HCT116 (cell line): Measurements from ENCODE around the gene ESRRG. TPM values are rescaled to one million over a fixed set of nuclear protein-coding genes. Genes with fewer than 3 reads are reported as not detected.

ENCODE experiments used
- ATAC-seq: fragments of 200-7000 bp; cut with Tn5 transposase; 2 replicates; pipeline ENCODE4 v1.9.1; 2020; ENCODE audit warnings: mild to moderate bottlenecking, moderate library complexity
- BruUV-seq: library from RNA; stranded (reverse); fragments of 400-500 nt; replicated peaks from 2 replicates; lab custom pipeline; 2021; lab: Mats Ljungman, UMichigan
- CTCF ChIA-PET: fragments of 300-600 bp; sonication (Branson Sonifier 250); formaldehyde crosslinking; loops from one replicate; lab custom pipeline; 2021; ENCODE audit warnings: antibody characterized with exemption; lab: Charles Lee
- POLR2A ChIA-PET: fragments of 300-600, 350-600 bp; sonication (Branson Sonifier 250); formaldehyde crosslinking; loops from one replicate; lab custom pipeline; 2021; ENCODE audit warnings: antibody characterized with exemption; lab: Charles Lee
- RAD21 ChIA-PET, 2 experiments: fragments of 300-600 bp; sonication (Branson Sonifier 250); formaldehyde crosslinking; loops; one replicate each; lab custom pipeline; 2023; ENCODE audit warnings: low total read pairs in 2 of 2; ENCODE audit not compliant: uncharacterized antibody in 2 of 2, unreplicated experiment in 2 of 2, low non-redundant PET in 1 of 2; lab: Charles Lee
- DNase-seq: peaks from one replicate; pipeline ENCODE4 v3.0.0-alpha.2; 2010; ENCODE audit warnings: low read depth, low spot score
- H2AFZ ChIP-seq: fragments of 200-600 bp; shearing (Covaris generic), sonication (generic); 2 replicates; pipeline ENCODE4 v1.6.1; 2017; ENCODE audit warnings: low read depth, mixed run types, mixed read lengths, antibody characterized with exemption, low read length; ENCODE audit not compliant: poor library complexity, severe bottlenecking
- H3K27ac ChIP-seq: 2 replicates; pipeline ENCODE4 v1.5.1; 2012; ENCODE audit warnings: low read depth, low read length
- H3K27me3 ChIP-seq: fragments of 200-600 bp; sonication (generic); 2 replicates; pipeline ENCODE4 v1.6.1; 2016; ENCODE audit warnings: mixed run types, low read length, mixed read lengths; ENCODE audit not compliant: insufficient read depth
- H3K36me3 ChIP-seq, 2 experiments: fragments of 200-500 bp in 1 of 2; fragments of 200-600 bp in 1 of 2; sonication (Bioruptor generic) in 1 of 2; sonication (generic) in 1 of 2; 2 replicates each; pipeline versions ENCODE4 v1.5.1 to v1.6.1; 2014 to 2016; ENCODE audit warnings: low read length in 2 of 2, inconsistent platforms in 1 of 2, mixed read lengths in 1 of 2, mixed run types in 1 of 2; ENCODE audit not compliant: insufficient read depth in 2 of 2, control insufficient read depth in 1 of 2
- H3K4me1 ChIP-seq, 2 experiments: fragments of 200-600 bp in 1 of 2; sonication (generic) in 1 of 2; 2 replicates each; pipeline versions ENCODE4 v1.5.1 to v1.6.1; 2012 to 2017; ENCODE audit warnings: low read length in 2 of 2, inconsistent platforms in 1 of 2, mild to moderate bottlenecking in 1 of 2, mixed read lengths in 1 of 2, mixed run types in 1 of 2, moderate library complexity in 1 of 2; ENCODE audit not compliant: insufficient read depth in 2 of 2, control insufficient read depth in 1 of 2
- H3K4me2 ChIP-seq: fragments of 200-600 bp; sonication (generic); 2 replicates; pipeline ENCODE4 v1.6.1; 2017; ENCODE audit warnings: mixed run types, low read length, mixed read lengths
- H3K4me3 ChIP-seq, 2 experiments: fragments of 200-600 bp in 1 of 2; sonication (generic) in 1 of 2; replicated peaks in 1 of 2; 2 replicates each; pipeline ENCODE4 v1.5.1; 2011 to 2016; ENCODE audit warnings: low read length in 2 of 2, control low read depth in 1 of 2, low read depth in 1 of 2, mild to moderate bottlenecking in 1 of 2, mixed read lengths in 1 of 2, mixed run types in 1 of 2
- H3K79me2 ChIP-seq: fragments of 200-600 bp; sonication (generic); 2 replicates; pipeline ENCODE4 v1.6.1; 2017; ENCODE audit warnings: mild to moderate bottlenecking, mixed run types, low read length, moderate library complexity, mixed read lengths; ENCODE audit not compliant: insufficient read depth
- H3K9ac ChIP-seq: fragments of 200-600 bp; sonication (generic); 2 replicates; pipeline ENCODE4 v1.6.1; 2016; ENCODE audit warnings: low read length, mixed read lengths
- H3K9me2 ChIP-seq: fragments of 200-600 bp; sonication (generic), shearing (Covaris generic); 2 replicates; pipeline ENCODE4 v1.6.1; 2017; ENCODE audit warnings: mixed run types, mild to moderate bottlenecking, moderate library complexity; ENCODE audit not compliant: insufficient read depth
- H3K9me3 ChIP-seq, 2 experiments: fragments of 200-500 bp in 1 of 2; fragments of 200-600 bp in 1 of 2; sonication (Bioruptor generic) in 1 of 2; sonication (generic) in 1 of 2; 2 replicates each; pipeline ENCODE4 v1.6.1; 2014 to 2017; ENCODE audit warnings: low read length in 2 of 2, mixed read lengths in 2 of 2, inconsistent platforms in 1 of 2, low read depth in 1 of 2, mild to moderate bottlenecking in 1 of 2, mixed run types in 1 of 2, moderate library complexity in 1 of 2; ENCODE audit not compliant: control insufficient read depth in 1 of 2, insufficient read depth in 1 of 2
- H4K20me1 ChIP-seq: fragments of 200-600 bp; sonication (generic), shearing (Covaris generic); 2 replicates; pipeline ENCODE4 v1.6.1; 2017; ENCODE audit warnings: mixed run types, mild to moderate bottlenecking, moderate library complexity; ENCODE audit not compliant: insufficient read depth
- CEBPB ChIP-seq: IDR thresholded peaks from 2 replicates; pipeline ENCODE4 v1.6.1; 2012; ENCODE audit warnings: low read depth
- EZH2 ChIP-seq: fragments of 200-600 bp; sonication (generic); IDR thresholded peaks from 2 replicates; pipeline ENCODE4 v1.6.1; 2017; ENCODE audit warnings: antibody characterized with exemption, mixed run types
- SIN3A ChIP-seq: IDR thresholded peaks from 2 replicates; pipeline ENCODE4 v1.6.1; 2012; ENCODE audit warnings: low read depth
- SP1 ChIP-seq: IDR thresholded peaks from 2 replicates; pipeline ENCODE4 v1.6.1; 2012; ENCODE audit warnings: low read depth
- SRF ChIP-seq: IDR thresholded peaks from 2 replicates; pipeline ENCODE4 v1.6.1; 2012; ENCODE audit warnings: low read depth
- intact Hi-C: fragments of 100-400 bp; cut with micrococcal nuclease; formaldehyde crosslinking; loops from 2 replicates; pipeline ENCODE4 v1.10.0; 2022
- total RNA-seq: library from RNA; stranded (reverse); gene quantifications from one replicate; pipeline ENCODE4 v1.2.1, GENCODE V29; 2021; ENCODE audit not compliant: unreplicated experiment

The ESRRG gene
- total RNA-seq, 1 experiment from 2014 or later, result not detected

GRCh38 chr1:216600730-216601609, 122.3 kb downstream of the ESRRG start:
- Histone ChIP-seq H3K9ac (no peak overlapping the region), H4K20me1 (no peaks in the 10 kb centered on the region), H3K79me2 (no peaks in the 10 kb centered on the region), H3K9me3 (peaks cover 0 to 4% of the 10 kb centered on the region in 2 experiments; a peak in 2 of 4 replicates), H3K36me3 (no peaks in the 10 kb centered on the region), H3K4me3 (no peak overlapping the region), H3K27me3 (no peaks in the 10 kb centered on the region), H3K4me2 (no peak overlapping the region), H3K27ac (no peak overlapping the region), H2AFZ (no peak overlapping the region), H3K4me1 (no peaks in the 10 kb centered on the region), H3K9me2 (no peaks in the 10 kb centered on the region)
- intact Hi-C loops, result no loop called here
- ChIA-PET RAD21 (no interaction called here), POLR2A (no interaction called here), CTCF (no interaction called here)
- TF ChIP-seq CEBPB, result no peak
- no peak for DNase-seq
- no peak for ATAC-seq
- BruUV-seq, result no TSS peak

GRCh38 chr1:216599851-216600250, 123.4 kb downstream of the ESRRG start:
- no peak overlapping the region for H3K9ac ChIP-seq
- no peaks in the 10 kb centered on the region for H3K27me3 ChIP-seq
- H3K79me2 ChIP-seq, result no peaks in the 10 kb centered on the region
- H3K27ac ChIP-seq, result no peak overlapping the region
- no peak overlapping the region for H3K4me3 ChIP-seq
- TF ChIP-seq SP1 (no peak), SIN3A (no peak), EZH2 (no peak), SRF (no peak)
- no peak for DNase-seq
- H2AFZ ChIP-seq, result no peak overlapping the region
- H3K9me3 ChIP-seq, result peaks cover 0 to 5% of the 10 kb centered on the region in 2 experiments; a peak in 2 of 4 replicates
- no TSS peak for BruUV-seq
- CTCF ChIA-PET, result no interaction called here
- intact Hi-C loops, result no loop called here
- no peaks in the 10 kb centered on the region for H4K20me1 ChIP-seq
- no peak overlapping the region for H3K4me2 ChIP-seq
- no peaks in the 10 kb centered on the region for H3K36me3 ChIP-seq
- RAD21 ChIA-PET, result no interaction called here
- no peak for ATAC-seq
- H3K9me2 ChIP-seq, result no peaks in the 10 kb centered on the region
- POLR2A ChIA-PET, result no interaction called here
- H3K4me1 ChIP-seq, result no peaks in the 10 kb centered on the region
